Esophagus muscularis mucosa (tissue), 4 donors: ENCODE measurements around the gene FGF14. TPM values are rescaled to one million over a fixed set of nuclear protein-coding genes. Genes with fewer than 3 reads are reported as not detected.

Source experiments
- DNase-seq: peaks from one replicate; pipeline ENCODE4 v3.0.0-alpha.2; 2017; ENCODE audit errors: extremely low spot score
- H3K27ac ChIP-seq, 4 donors: fragments of 200-600 bp; sonication (generic); replicated peaks in 1 of 4; 1 replicate in 3 of 4; 2 replicates in 1 of 4; pipeline ENCODE4 v1.5.1; 2016 to 2019; ENCODE audit warnings: mild to moderate bottlenecking in 1 of 4
- H3K27me3 ChIP-seq, 4 donors: fragments of 200-600 bp; sonication (generic); one replicate each; pipeline versions ENCODE4 v1.5.1 to v1.6.0; 2016 to 2019
- H3K36me3 ChIP-seq, 4 donors: fragments of 200-600 bp; sonication (generic); one replicate each; pipeline ENCODE4 v1.5.1; 2016 to 2019
- H3K4me1 ChIP-seq, 4 donors: fragments of 200-600 bp; sonication (generic); one replicate each; pipeline ENCODE4 v1.5.1; 2016 to 2019
- H3K4me3 ChIP-seq, 4 donors: fragments of 200-600 bp; sonication (generic); 1 replicate in 2 of 4; 2 replicates in 2 of 4; pipeline ENCODE4 v1.5.1; 2016 to 2019; ENCODE audit warnings: mild to moderate bottlenecking in 4 of 4, moderate library complexity in 1 of 4
- H3K9me3 ChIP-seq, 4 donors: fragments of 200-600 bp; sonication (generic); 1 replicate in 3 of 4; 2 replicates in 1 of 4; pipeline ENCODE4 v1.5.1; 2016 to 2019
- CTCF ChIP-seq, 3 experiments: fragments of 200-600 bp in 2 of 3; fragments of 450-650 bp in 1 of 3; sonication (generic) in 2 of 3; IDR thresholded peaks; one replicate each; pipeline ENCODE4 v1.5.1; 2017 to 2019; ENCODE audit warnings: antibody characterized with exemption in 3 of 3, mild to moderate bottlenecking in 2 of 3, moderate library complexity in 1 of 3
- EP300 ChIP-seq: sonication (generic); formaldehyde crosslinking; IDR thresholded peaks from one replicate; pipeline ENCODE4 v1.6.1; 2017; ENCODE audit warnings: antibody characterized with exemption
- POLR2A ChIP-seq: fragments of 450-650 bp; IDR thresholded peaks from one replicate; pipeline ENCODE4 v1.6.1; 2017; ENCODE audit warnings: antibody characterized with exemption, moderate library complexity, mild to moderate bottlenecking, low read depth
- POLR2AphosphoS5 ChIP-seq, 2 donors: sonication (generic); formaldehyde crosslinking; IDR thresholded peaks; one replicate each; pipeline ENCODE4 v1.6.1; 2017; ENCODE audit warnings: antibody characterized with exemption in 2 of 2
- WGBS: methylation state at CpG from one replicate; pipeline ENCODE4 v1.1.5; 2018; 5-methylcytosine and 5-hydroxymethylcytosine counted together
- intact Hi-C: fragments of 100-400 bp; cut with DNase I; formaldehyde crosslinking; loops from one replicate; pipeline ENCODE4 v1.15.1; 2023
- total RNA-seq, 4 donors: library from RNA; depleted of rRNA; stranded (reverse); fragments of >200 nt; gene quantifications; one replicate each; pipeline versions ENCODE4 v1.1.0 to v1.2.1, GENCODE V29; 2016

Gene FGF14
- total RNA-seq, 4 donors from 2014 or later, result 0.33 to 2.1 (median 0.87) TPM

GRCh38 chr13:101942535-101943157 is 459.2 kb downstream of the FGF14 start:
- no peaks in the 10 kb centered on the region for H3K36me3 ChIP-seq
- WGBS, result 81% methylated on average over 2 of the region's 2 CpGs
- DNase-seq, result no peak
- H3K27me3 ChIP-seq, result no peaks in the 10 kb centered on the region
- no peak overlapping the region for H3K27ac ChIP-seq
- TF ChIP-seq EP300 (no peak), CTCF (IDR thresholded peaks at IDR 0.05) (no peak), POLR2A (no peak), POLR2AphosphoS5 (IDR thresholded peaks at IDR 0.05) (no peak)
- intact Hi-C loops, result loop anchor here (5.0 to 10.0 kb wide), 3 partner anchors 202 to 610 kb away; no protein-coding TSS in a partner anchor
- peaks cover 0 to 9% (median 2%) of the 10 kb centered on the region in 4 donors for H3K4me1 ChIP-seq
- peaks cover 0 to 4% (median 0%) of the 10 kb centered on the region in 4 donors for H3K9me3 ChIP-seq
- H3K4me3 ChIP-seq, result no peak overlapping the region

- Histone ChIP-seq H3K36me3 (no peaks in the 10 kb centered on the region), H3K4me1 (peaks cover 0 to 9% (median 2%) of the 10 kb centered on the region in 4 donors), H3K27ac (no peak overlapping the region), H3K4me3 (no peak overlapping the region), H3K27me3 (no peaks in the 10 kb centered on the region), H3K9me3 (no peaks in the 10 kb centered on the region)
- TF ChIP-seq POLR2A (no peak), POLR2AphosphoS5 (IDR thresholded peaks at IDR 0.05) (no peak), CTCF (IDR thresholded peaks at IDR 0.05) (peak; percentile 65 to 74 (median 72))
- DNase-seq, result no peak
- intact Hi-C loops, result loop anchor here (5.0 to 10.0 kb wide), 3 partner anchors 203 to 610 kb away; no protein-coding TSS in a partner anchor
- 0% methylated on average over 1 of the region's 1 CpG for WGBS
Measured at GRCh38 chr13:101942038-101942437, 459.8 kb downstream of the FGF14 start.

- Histone ChIP-seq H3K27me3 (no peaks in the 10 kb centered on the region), H3K36me3 (no peaks in the 10 kb centered on the region), H3K9me3 (no peaks in the 10 kb centered on the region), H3K4me1 (peaks cover 0 to 9% (median 2%) of the 10 kb centered on the region in 4 donors), H3K4me3 (no peak overlapping the region), H3K27ac (no peak overlapping the region)
- WGBS, result 65% methylated on average over 2 of the region's 2 CpGs
- DNase-seq, result no peak
- intact Hi-C loops, result loop anchor here (5.0 to 10.0 kb wide), 3 partner anchors 204 to 611 kb away; no protein-coding TSS in a partner anchor
- TF ChIP-seq POLR2AphosphoS5 (IDR thresholded peaks at IDR 0.05), result no peak
- peak in 1 of 3 experiments; percentile 22 for TF ChIP-seq CTCF (IDR thresholded peaks at IDR 0.05)
Measured at GRCh38 chr13:101941095-101941783, 460.6 kb downstream of the FGF14 start.

GRCh38 chr13:101939370-101939769 is 462.5 kb downstream of the FGF14 start:
- TF ChIP-seq EP300, result no peak
- no peak for TF ChIP-seq POLR2A
- TF ChIP-seq CTCF (IDR thresholded peaks at IDR 0.05), result no peak
- TF ChIP-seq POLR2AphosphoS5 (IDR thresholded peaks at IDR 0.05), result no peak
- Histone ChIP-seq H3K9me3 (no peaks in the 10 kb centered on the region), H3K4me1 (peaks cover 0 to 9% (median 2%) of the 10 kb centered on the region in 4 donors), H3K4me3 (no peak overlapping the region), H3K36me3 (no peaks in the 10 kb centered on the region), H3K27me3 (no peaks in the 10 kb centered on the region), H3K27ac (no peak overlapping the region)
- intact Hi-C loops, result no loop called here
- no peak for DNase-seq
- 90% methylated on average over 2 of the region's 2 CpGs for WGBS
